Naive B cell (primary cell): ENCODE results near the gene NAT8L. TPM values are rescaled to one million over a fixed set of nuclear protein-coding genes. Genes with fewer than 3 reads are reported as not detected.
"Not testable (repeated sequence)": the region's sequence is repeated elsewhere in the genome, so short reads cannot be mapped to it uniquely, and the experiment has no call there.

Source experiments
- ATAC-seq, 2 donors: fragments of 150-1000 bp; cut with Tn5 transposase; 2 replicates each; pipeline ENCODE4 v1.10.0; 2021; ENCODE audit warnings: low read depth in 2 of 2, mild to moderate bottlenecking in 2 of 2, moderate library complexity in 2 of 2
- DNase-seq: peaks from one replicate; pipeline ENCODE4 v3.0.0; 2022
- H3K27ac Mint-ChIP-seq, 6 donors: one replicate each; pipeline ENCODE4 v1.8.0; 2020 to 2022; ENCODE audit warnings: mild to moderate bottlenecking in 6 of 6, mixed read lengths in 6 of 6, moderate library complexity in 5 of 6, inconsistent platforms in 2 of 6
- H3K27me3 Mint-ChIP-seq, 3 donors: one replicate each; pipeline ENCODE4 v1.8.0; 2021 to 2022; ENCODE audit warnings: mixed read lengths in 3 of 3, mild to moderate bottlenecking in 1 of 3
- H3K36me3 Mint-ChIP-seq, 2 donors: one replicate each; pipeline ENCODE4 v1.8.0; 2020 to 2022; ENCODE audit warnings: mixed read lengths in 2 of 2, inconsistent platforms in 1 of 2, mild to moderate bottlenecking in 1 of 2
- H3K4me1 Mint-ChIP-seq, 3 donors: one replicate each; pipeline ENCODE4 v1.8.0; 2020 to 2022; ENCODE audit warnings: mixed read lengths in 3 of 3, inconsistent platforms in 1 of 3, mild to moderate bottlenecking in 1 of 3, moderate library complexity in 1 of 3
- H3K4me3 Mint-ChIP-seq, 8 donors: one replicate each; pipeline ENCODE4 v1.8.0; 2020 to 2022; ENCODE audit warnings: mild to moderate bottlenecking in 8 of 8, mixed read lengths in 8 of 8, moderate library complexity in 8 of 8, inconsistent platforms in 2 of 8
- H3K9me3 Mint-ChIP-seq, 7 donors: one replicate each; pipeline ENCODE4 v1.8.0; 2020 to 2022; ENCODE audit warnings: mixed read lengths in 7 of 7, mild to moderate bottlenecking in 5 of 7, inconsistent platforms in 2 of 7, moderate library complexity in 1 of 7
- polyA plus RNA-seq, 6 donors: library from polyadenylated mRNA; unstranded; fragments of 300-500 nt; fragmentation: Illumina TruSeq; gene quantifications; one replicate each; pipeline ENCODE4 v1.2.3, GENCODE V29; 2021; ENCODE audit warnings: low read depth in 6 of 6

Gene NAT8L, protein sequence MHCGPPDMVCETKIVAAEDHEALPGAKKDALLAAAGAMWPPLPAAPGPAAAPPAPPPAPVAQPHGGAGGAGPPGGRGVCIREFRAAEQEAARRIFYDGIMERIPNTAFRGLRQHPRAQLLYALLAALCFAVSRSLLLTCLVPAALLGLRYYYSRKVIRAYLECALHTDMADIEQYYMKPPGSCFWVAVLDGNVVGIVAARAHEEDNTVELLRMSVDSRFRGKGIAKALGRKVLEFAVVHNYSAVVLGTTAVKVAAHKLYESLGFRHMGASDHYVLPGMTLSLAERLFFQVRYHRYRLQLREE
- polyA plus RNA-seq: not detected

DNA sequence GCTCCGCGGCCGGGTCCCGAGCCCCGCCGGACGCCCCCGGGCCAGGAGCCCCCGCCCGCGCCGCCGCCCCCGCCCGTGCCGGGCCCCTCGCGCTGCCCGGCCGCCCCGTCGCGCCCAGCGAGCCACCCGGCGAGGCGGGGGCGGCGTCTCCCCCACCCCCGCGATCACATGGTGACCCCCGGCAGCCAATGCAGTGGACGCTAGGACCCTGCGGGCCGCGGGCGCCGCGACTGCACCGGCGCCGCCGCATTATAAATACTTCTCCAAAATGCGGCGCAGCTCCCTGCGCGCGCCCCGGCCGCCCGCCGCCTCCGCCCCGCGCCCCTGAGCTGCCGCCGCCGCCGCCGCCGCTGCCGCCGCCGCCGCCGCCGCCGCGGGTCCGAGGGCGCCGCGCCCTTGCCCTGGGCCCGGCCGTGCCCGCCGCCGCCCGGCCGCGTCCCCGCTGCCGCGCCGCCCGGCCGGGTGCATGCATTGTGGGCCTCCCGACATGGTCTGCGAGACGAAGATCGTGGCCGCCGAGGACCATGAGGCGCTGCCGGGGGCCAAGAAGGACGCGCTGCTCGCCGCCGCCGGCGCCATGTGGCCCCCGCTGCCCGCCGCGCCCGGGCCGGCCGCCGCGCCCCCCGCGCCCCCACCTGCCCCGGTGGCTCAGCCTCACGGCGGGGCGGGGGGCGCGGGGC, at the start of gene NAT8L:
TSS of gene NAT8L (plus strand) at position 282 of the 680 bp plus-strand sequence. CDS start at position 467, 185 bp downstream.
- H3K4me1 Mint-ChIP-seq: peaks cover 0 to 8% (median 0%) of the 10 kb centered on the region in 3 donors
- no peaks in the 10 kb centered on the region for H3K9me3 Mint-ChIP-seq
- peak; percentile 33 for DNase-seq
- no peaks in the 10 kb centered on the region for H3K36me3 Mint-ChIP-seq
- peak; percentile 81 to 83 for ATAC-seq
- H3K27me3 Mint-ChIP-seq: peaks cover 22 to 48% (median 27%) of the 10 kb centered on the region in 3 donors
- peak within 1 kb of the TSS in 6 of 8 donors; percentile 59 to 84 (median 70) for H3K4me3 Mint-ChIP-seq
- no peak within 1 kb of the TSS for H3K27ac Mint-ChIP-seq

DNA sequence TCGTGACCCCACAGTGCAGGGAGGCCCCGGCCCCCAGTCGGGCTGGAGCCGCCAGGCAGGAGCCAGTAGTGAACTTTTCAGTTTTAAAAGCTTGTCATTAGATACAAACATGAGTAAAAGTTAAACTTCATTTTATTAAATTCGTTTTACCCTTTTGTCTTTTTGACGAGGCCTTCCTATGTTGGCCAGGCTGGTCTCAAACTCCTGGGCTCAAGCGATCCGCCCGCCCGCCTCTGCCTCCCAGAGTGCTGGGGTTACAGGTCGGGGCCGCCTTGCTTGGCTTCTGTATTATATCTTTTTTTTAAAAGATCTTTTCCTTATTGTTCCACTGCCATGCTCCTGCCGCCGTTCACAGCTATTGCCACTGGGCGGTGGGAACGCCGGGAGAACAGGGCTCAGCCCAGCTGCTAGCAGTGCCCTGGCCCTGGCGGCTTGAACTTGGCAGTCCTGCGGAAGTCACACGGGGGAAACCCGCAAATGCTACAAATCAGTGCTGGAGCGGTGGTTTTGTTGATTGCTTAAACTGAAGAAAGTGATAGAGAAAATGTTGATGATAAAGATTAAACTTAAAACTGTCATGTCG, 49.4 kb upstream of the NAT8L start:
- DNase-seq (peak; percentile 50), ATAC-seq (peak; percentile 40 to 48)
- H3K27ac Mint-ChIP-seq: peak overlapping the region; percentile 88 to 97 (median 95)
- H3K4me3 Mint-ChIP-seq: peak overlapping the region; percentile 90 to 98 (median 94)
- H3K9me3 Mint-ChIP-seq: no peaks in the 10 kb centered on the region
- H3K36me3 Mint-ChIP-seq: no peaks in the 10 kb centered on the region
- H3K4me1 Mint-ChIP-seq: peaks cover 22 to 39% (median 36%) of the 10 kb centered on the region in 3 donors
- peaks cover 0 to 13% (median 4%) of the 10 kb centered on the region in 3 donors for H3K27me3 Mint-ChIP-seq

DNA sequence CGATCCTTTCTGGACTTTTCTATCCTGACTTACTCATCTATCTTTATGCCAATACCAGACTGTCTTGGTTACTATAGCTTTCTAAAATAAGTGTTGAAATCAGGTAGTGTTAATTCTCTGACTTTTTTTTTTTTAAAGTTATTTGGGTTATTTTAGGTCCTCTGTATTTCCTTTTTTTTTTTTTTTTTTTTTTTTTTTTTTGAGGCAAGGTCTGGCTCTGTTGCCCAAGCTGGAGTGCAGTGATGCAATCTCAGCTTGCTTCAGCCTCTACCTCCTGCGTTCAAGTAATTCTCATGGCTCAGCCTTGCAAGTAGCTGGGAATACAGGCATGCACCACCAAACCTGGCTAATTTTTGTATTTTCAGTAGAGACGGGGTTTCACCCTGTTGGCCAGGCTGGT, 47.5 kb upstream of the NAT8L start:
- H3K9me3 Mint-ChIP-seq: no peaks in the 10 kb centered on the region
- H3K4me1 Mint-ChIP-seq: peaks cover 15 to 23% (median 22%) of the 10 kb centered on the region in 3 donors
- no peak for ATAC-seq
- peaks cover 0 to 17% (median 4%) of the 10 kb centered on the region in 3 donors for H3K27me3 Mint-ChIP-seq
- H3K4me3 Mint-ChIP-seq: peak overlapping the region in 2 of 8 donors; percentile 9 to 10
- H3K27ac Mint-ChIP-seq: peak overlapping the region in 1 of 6 donors; percentile 74
- no peak for DNase-seq
- no peaks in the 10 kb centered on the region for H3K36me3 Mint-ChIP-seq

GRCh38 chr4:2015008-2015407, 44.1 kb upstream of the NAT8L start:
- Mint-ChIP-seq H3K4me3 (peak overlapping the region in 1 of 8 donors; percentile 21), H3K4me1 (peaks cover 1 to 7% (median 5%) of the 10 kb centered on the region in 3 donors), H3K36me3 (no peaks in the 10 kb centered on the region), H3K27me3 (peaks cover 14 to 37% (median 22%) of the 10 kb centered on the region in 3 donors), H3K27ac (peak overlapping the region in 1 of 6 donors; percentile 88), H3K9me3 (no peaks in the 10 kb centered on the region)
- DNase-seq: no peak
- ATAC-seq: no peak

DNA sequence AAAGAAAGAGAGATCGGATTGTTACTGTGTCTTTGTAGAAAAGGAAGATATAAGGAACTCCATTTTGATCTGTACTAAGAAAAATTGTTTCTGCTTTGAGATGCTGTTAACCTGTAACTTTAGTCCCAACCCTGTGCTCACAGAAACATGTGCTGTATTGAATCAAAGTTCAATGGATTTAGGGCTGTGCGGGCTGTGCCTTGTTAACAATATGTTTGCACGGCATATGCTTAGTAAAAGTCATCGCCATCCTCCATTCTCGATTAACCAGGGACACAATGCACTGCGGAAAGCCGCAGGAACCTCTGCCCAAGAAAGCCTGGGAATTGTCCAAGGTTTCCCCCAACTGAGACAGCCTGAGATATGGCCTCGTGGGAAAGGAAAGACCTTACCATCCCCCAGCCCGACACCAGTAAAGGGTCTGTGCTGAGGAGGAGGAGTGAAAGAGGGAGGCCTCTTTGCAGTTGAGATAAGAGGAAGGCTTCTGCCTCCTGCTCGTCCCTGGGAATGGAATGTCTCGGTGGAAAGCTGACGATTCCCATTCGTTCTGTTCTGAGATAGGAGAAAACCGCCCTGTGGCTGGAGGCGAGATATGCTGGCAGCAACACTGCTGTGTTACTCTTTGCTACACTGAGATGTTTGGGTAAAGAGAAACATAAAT, 37.6 kb upstream of the NAT8L start:
- peaks cover 48 to 80% (median 67%) of the 10 kb centered on the region in 3 donors for H3K27me3 Mint-ChIP-seq
- not testable (repeated sequence) for DNase-seq, H3K36me3 Mint-ChIP-seq, H3K27ac Mint-ChIP-seq, ATAC-seq, H3K4me3 Mint-ChIP-seq, H3K4me1 Mint-ChIP-seq
- H3K9me3 Mint-ChIP-seq: peaks cover 2 to 16% (median 8%) of the 10 kb centered on the region in 7 donors

DNA sequence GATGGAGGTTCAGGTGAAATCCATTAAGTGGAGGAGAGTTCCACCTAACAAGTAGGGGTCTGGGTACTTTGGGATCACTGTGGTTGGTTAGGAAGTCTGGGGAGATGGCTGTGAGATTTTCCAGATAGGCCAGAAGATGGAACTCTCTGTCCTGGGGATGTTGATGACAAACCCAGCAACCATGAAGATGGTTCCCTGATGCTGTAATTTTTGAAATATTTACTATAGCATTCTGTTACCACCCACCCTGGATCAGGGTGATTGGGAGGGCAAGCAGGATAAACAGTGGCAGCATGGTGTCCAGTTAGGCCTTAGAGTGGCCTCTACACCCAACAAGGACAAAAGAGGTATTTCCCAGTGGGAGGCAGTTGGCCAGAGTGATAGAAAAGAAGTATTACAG, 34.4 kb upstream of the NAT8L start:
- no peak for DNase-seq
- Mint-ChIP-seq H3K4me3 (no peak overlapping the region), H3K9me3 (peaks cover 5 to 23% (median 11%) of the 10 kb centered on the region in 7 donors), H3K36me3 (peaks cover 7 to 10% of the 10 kb centered on the region in 2 donors), H3K27me3 (peaks cover 37 to 85% (median 66%) of the 10 kb centered on the region in 3 donors), H3K27ac (no peak overlapping the region), H3K4me1 (no peaks in the 10 kb centered on the region)
- ATAC-seq: no peak

DNA sequence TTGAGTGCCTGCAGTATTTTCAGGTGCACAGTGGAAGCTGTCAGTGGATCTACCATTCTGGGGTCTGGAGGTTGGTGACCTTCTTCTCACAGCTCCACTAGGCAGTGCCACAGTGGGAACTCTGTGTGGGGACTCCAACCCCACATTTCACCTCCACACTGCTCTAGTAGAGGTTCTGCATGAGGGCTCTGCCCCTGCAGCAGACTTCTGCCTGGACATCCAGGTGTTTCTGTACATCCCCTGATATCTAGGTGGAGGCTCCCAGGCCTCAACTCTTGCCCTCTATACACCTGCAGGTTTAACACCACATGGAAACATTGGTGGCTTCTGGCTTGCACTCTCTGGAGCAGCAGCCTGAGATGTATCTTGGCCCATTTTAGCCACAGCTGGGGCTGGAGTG, 33.3 kb upstream of the NAT8L start:
- Mint-ChIP-seq H3K4me3 (no peak overlapping the region), H3K27me3 (peaks cover 36 to 87% (median 61%) of the 10 kb centered on the region in 3 donors), H3K4me1 (no peaks in the 10 kb centered on the region), H3K9me3 (peaks cover 5 to 23% (median 11%) of the 10 kb centered on the region in 7 donors), H3K36me3 (peaks cover 7 to 10% of the 10 kb centered on the region in 2 donors), H3K27ac (no peak overlapping the region)
- ATAC-seq (no peak), DNase-seq (no peak)

- H3K36me3 Mint-ChIP-seq, H3K27ac Mint-ChIP-seq, H3K4me3 Mint-ChIP-seq, H3K4me1 Mint-ChIP-seq, DNase-seq, ATAC-seq: not testable (repeated sequence)
- Mint-ChIP-seq H3K27me3 (peaks cover 34 to 81% (median 55%) of the 10 kb centered on the region in 3 donors), H3K9me3 (peaks cover 5 to 23% (median 11%) of the 10 kb centered on the region in 7 donors)
Measured at GRCh38 chr4:2027120-2027519, 32.0 kb upstream of the NAT8L start.

DNA sequence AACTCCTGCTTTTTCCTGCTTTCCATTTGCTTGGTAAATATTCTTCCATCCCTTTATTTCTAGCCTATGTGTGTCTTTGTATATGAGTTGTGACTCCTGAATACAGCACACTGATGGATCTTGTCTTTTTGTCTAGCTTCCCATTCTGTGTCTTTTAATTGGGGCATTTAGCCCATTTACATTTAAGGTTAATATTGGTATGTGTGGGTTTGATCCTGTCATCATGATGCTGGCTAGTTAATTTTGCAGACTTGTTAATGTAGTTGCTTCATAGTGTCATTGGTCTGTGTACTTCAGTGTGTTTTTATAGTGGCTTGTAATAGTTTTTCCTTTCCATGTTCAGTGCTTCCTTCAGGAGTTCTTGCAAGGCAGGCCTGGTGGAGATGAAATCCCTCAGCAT, 28.0 kb upstream of the NAT8L start:
- Mint-ChIP-seq H3K27ac (peak overlapping the region in 1 of 6 donors; percentile 7), H3K27me3 (peaks cover 41 to 79% (median 50%) of the 10 kb centered on the region in 3 donors)
- H3K4me1 Mint-ChIP-seq: not testable (repeated sequence)

DNA sequence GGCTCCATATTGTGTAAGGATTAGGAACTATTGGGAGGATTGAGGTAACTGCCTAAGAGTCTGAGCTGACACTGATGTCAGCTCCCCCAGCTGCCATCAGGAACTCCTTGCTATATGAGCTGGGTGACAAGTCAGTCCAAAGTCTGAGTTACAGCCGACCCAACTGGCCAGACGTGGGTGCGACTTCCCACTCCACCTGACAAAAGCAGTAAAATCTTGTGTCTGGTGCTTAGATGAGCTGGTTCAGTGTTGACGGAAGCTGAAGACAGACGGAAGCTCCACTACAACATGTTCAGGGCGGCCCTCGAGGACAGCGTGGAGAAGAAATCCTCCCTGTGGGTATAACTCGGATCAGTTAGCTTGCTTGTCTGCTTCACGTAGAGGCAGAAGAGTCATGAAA, 22.8 kb upstream of the NAT8L start:
- DNase-seq: no peak
- Mint-ChIP-seq H3K27ac (no peak overlapping the region), H3K36me3 (peaks cover 0 to 8% of the 10 kb centered on the region in 2 donors), H3K4me1 (peaks cover 4 to 5% (median 4%) of the 10 kb centered on the region in 3 donors), H3K27me3 (peaks cover 40 to 65% (median 55%) of the 10 kb centered on the region in 3 donors), H3K9me3 (peaks cover 0 to 1% (median 0%) of the 10 kb centered on the region in 7 donors), H3K4me3 (peak overlapping the region in 1 of 8 donors; percentile 26)
- no peak for ATAC-seq

More for the DNA sequence above, 28.0 kb upstream of the NAT8L start:
- H3K4me3 Mint-ChIP-seq, H3K36me3 Mint-ChIP-seq, DNase-seq, ATAC-seq: not testable (repeated sequence)
- H3K9me3 Mint-ChIP-seq: peaks cover 5 to 10% (median 5%) of the 10 kb centered on the region in 7 donors

DNA sequence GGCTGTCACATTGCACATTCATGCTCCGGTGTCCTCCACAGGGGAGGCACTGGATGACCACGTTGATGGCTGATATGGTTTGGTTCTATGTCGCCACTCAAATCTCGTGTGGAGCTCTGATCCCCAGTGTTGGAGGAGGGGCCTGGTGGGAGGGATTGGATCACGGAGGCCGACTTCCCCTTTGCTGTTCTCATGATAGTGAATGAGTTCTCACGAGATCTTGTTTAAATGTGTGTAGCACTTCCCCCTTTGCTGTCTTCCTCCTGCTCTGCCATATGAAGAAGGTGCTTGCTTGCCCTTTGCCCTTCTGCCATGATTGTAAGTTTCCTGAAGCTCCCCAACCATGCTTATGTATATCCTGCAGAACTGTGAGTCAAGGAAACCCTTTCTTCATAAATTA, 22.3 kb upstream of the NAT8L start:
- DNase-seq: no peak
- Mint-ChIP-seq H3K9me3 (peaks cover 0 to 1% (median 0%) of the 10 kb centered on the region in 7 donors), H3K27ac (no peak overlapping the region), H3K4me3 (no peak overlapping the region), H3K27me3 (peaks cover 39 to 68% (median 53%) of the 10 kb centered on the region in 3 donors), H3K4me1 (peaks cover 4 to 10% (median 4%) of the 10 kb centered on the region in 3 donors), H3K36me3 (peaks cover 0 to 8% of the 10 kb centered on the region in 2 donors)
- no peak for ATAC-seq

- peaks cover 20 to 55% (median 42%) of the 10 kb centered on the region in 3 donors for H3K27me3 Mint-ChIP-seq
- H3K27ac Mint-ChIP-seq: peak overlapping the region in 3 of 6 donors; percentile 24 to 66 (median 45)
- peaks cover 4 to 16% (median 9%) of the 10 kb centered on the region in 3 donors for H3K4me1 Mint-ChIP-seq
- ATAC-seq (peak in 1 of 2 donors; percentile 8), DNase-seq (no peak)
- peaks cover 0 to 1% (median 0%) of the 10 kb centered on the region in 7 donors for H3K9me3 Mint-ChIP-seq
- H3K36me3 Mint-ChIP-seq: peaks cover 0 to 8% of the 10 kb centered on the region in 2 donors
- H3K4me3 Mint-ChIP-seq: peak overlapping the region; percentile 72 to 89 (median 84)
Measured at GRCh38 chr4:2040391-2041238, 18.5 kb upstream of the NAT8L start.
